22Rv1 (cell line): ENCODE measurements around the gene STKLD1.

ENCODE experiments used
- ZFX ChIP-seq: fragments of 450-650 bp; IDR thresholded peaks from 2 replicates; pipeline ENCODE4 v1.6.1; 2017; ENCODE audit warnings: antibody characterized with exemption, borderline replicate concordance
- TF ChIP-seq, protein P1 (sequence below): fragments of 450-650 bp; IDR thresholded peaks from 2 replicates; pipeline ENCODE4 v1.5.1; 2017; ENCODE audit warnings: mild to moderate bottlenecking

DNA sequence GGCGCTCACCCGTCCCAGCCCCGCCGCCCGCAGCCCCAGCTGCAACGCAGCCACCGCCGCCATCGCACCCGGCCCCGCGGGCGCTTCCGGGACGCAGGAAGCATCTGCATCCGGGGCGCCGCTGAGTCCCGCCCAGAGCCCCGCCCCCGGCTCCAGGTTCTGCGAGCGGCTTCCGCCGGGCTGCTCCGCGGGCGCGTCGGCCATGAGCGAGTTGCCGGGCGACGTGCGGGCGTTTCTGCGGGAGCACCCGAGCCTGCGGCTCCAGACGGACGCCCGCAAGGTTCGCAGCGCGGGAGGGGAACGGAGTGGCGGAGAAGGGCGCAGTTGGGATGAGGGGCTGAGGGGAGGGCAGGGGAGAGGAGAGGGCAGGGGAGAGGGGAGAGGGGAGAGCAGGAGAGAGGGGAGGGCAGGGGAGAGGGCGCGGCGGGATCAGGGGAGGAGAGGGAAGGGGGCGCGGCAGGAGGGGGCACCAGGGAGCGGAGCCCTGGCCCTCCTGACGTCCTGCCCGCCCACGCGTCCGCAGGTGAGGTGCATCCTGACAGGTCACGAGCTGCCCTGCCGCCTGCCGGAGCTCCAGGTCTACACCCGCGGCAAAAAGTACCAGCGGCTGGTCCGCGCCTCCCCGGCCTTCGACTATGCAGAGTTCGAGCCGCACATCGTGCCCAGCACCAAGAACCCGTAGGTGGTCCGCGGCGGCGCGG, 19.6 kb upstream of the STKLD1 start, which contains the start of the genes SURF1 and SURF2:
- TF ChIP-seq, protein P1, sequence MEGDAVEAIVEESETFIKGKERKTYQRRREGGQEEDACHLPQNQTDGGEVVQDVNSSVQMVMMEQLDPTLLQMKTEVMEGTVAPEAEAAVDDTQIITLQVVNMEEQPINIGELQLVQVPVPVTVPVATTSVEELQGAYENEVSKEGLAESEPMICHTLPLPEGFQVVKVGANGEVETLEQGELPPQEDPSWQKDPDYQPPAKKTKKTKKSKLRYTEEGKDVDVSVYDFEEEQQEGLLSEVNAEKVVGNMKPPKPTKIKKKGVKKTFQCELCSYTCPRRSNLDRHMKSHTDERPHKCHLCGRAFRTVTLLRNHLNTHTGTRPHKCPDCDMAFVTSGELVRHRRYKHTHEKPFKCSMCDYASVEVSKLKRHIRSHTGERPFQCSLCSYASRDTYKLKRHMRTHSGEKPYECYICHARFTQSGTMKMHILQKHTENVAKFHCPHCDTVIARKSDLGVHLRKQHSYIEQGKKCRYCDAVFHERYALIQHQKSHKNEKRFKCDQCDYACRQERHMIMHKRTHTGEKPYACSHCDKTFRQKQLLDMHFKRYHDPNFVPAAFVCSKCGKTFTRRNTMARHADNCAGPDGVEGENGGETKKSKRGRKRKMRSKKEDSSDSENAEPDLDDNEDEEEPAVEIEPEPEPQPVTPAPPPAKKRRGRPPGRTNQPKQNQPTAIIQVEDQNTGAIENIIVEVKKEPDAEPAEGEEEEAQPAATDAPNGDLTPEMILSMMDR: peak; percentile 35
- no peak for TF ChIP-seq ZFX
